ENCODE results near the gene TRPV5. TPM values are rescaled to one million over a fixed set of nuclear protein-coding genes. Genes with fewer than 3 reads are reported as not detected.
A peak's percentile ranks its signal among the peaks of the same experiment; 100 is the strongest.

TRPV5 gene
- total RNA-seq, 4 donors from 2014 or later: not detected

DNA sequence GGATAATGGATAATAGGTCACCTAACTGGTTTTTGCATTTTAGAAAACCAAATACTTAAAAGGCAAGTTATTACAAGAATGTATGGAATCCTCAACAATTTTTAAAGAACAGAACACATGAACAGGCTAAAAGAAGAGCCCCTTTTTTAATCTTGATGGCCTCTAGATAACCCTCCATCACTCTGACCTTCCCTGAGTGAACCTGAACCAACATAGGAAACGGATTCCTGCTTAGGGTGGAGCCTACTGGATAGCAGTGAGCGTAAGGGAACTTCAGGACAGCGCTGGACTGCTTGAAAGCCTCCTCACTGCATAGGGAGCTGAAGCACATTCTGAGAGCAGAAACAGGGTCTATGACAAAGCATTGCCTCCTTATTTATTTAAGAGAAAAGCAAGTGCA lies 20.5 kb downstream of the TRPV5 start:
- no peak for DNase-seq (ENCODE audit: low spot score)
- ATAC-seq (ENCODE audit: low FRiP score): no peak
- no peak for TF ChIP-seq CTCF (IDR thresholded peaks at IDR 0.05)

DNA sequence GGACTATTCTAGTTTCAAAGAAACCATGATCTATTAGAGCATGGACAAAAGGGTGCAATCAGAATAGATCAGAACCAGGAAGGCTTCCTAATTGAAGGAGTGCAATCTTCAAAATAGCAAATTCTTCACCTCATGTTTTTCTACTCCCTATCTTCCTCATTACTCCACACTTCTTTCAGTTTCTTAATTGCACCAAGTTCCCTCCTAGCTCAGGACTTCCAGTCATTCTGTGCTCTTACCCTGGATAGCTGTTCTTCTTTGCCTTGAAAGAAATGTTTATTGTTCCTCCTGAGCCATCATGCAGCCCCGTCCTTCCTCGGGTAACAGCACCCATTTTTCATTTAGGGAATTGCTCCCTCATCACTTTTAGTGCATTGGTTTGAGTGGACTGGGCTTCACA lies 23.1 kb downstream of the TRPV5 start:
- DNase-seq (ENCODE audit: low spot score) (no peak), ATAC-seq (ENCODE audit: low FRiP score) (no peak)

DNA sequence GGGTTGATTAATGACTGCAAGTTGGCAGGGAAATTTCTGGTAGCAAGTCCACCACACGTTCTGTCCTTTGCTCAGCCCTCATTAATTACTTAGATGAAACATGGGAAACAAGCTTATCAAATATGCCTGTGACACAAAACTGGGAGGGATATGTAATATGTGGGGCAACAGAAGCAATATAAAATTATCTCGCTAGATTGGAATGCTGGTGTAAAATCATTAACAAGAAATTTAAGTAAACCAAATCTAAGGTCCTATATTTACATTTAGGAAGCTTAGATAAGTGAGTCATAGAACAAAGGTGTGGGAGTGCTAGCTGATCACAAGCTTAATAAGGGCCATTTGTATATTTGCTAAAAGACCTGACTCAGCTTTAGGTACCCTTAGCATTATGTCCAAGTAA lies 23.5 kb downstream of the TRPV5 start:
- no peak for TF ChIP-seq CTCF (IDR thresholded peaks at IDR 0.05)
- DNase-seq (ENCODE audit: low spot score) (no peak), ATAC-seq (ENCODE audit: low FRiP score) (peak; percentile 55)

More for the DNA sequence above, 23.1 kb downstream of the TRPV5 start:
- no peak for TF ChIP-seq CTCF (IDR thresholded peaks at IDR 0.05)

DNA sequence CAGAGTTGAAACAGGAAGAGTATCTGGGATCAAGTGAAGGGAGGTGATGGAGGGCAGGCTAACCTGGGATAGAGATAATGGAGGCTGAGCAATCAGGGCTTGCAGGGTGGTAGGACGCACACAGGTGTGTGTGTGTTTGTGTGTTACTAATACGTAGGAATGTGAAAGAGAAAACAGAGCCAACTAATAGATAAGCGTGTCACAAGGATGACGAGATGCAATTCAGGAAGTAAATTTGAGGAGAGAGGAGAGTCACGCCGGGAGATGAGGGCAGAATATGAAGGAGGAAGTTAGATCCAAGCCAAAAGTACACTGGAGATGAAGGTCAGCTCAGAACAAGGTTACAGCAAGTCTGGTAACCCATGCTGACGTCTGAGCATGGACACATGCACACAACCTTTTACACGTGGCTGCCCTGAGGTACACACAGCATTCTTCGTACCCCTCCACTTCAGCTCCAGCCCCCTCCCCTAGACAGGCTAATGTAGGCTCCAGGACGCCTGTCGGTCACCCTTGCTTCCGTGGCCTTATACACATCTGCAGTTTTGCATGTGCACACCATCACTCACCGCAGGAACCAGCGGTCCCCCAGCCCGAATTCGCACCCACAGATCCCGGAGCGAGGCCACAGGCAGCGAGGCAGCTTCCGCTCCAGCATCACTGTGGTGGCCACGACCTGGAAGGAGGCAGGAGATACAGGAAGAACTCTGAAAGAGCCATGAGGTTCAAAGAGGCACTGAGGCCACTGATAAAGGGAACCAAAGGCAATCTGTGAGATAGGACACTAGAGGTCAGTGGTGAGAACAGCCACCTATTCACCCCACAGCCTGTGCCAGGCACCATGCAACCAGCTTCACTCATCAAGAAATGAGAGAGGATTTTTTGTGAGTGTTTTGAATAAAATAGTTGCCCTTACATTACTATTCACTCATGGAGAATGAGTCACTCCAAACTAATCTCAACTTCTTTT lies 24.3 kb downstream of the TRPV5 start:
- DNase-seq (ENCODE audit: low spot score) (no peak), ATAC-seq (ENCODE audit: low FRiP score) (peak; percentile 79)
- TF ChIP-seq CTCF (IDR thresholded peaks at IDR 0.05): no peak

- no peak for ATAC-seq (ENCODE audit: low FRiP score)
- TF ChIP-seq CTCF (IDR thresholded peaks at IDR 0.05): no peak
- no peak for DNase-seq (ENCODE audit: low spot score)
Measured at GRCh38 chr7:142908290-142908689, 25.3 kb downstream of the TRPV5 start.

DNA sequence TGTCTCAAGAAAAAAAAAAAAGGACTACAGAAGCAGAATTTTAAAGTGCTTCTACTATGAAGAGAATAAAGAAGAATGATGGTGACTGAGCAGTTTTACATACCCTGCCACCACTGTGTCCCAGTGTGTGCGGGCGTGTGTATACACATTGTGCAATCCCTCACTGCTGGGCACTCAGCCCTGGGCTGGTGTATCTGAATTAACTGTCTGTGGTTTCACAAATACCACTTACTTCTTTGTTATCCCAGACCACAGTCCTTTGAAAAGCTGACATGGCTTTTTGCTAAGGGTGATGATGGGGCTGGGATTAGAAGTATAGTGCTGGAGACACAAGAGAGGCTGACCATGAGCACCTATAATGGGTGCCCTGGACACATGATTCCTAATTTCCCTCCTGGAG lies 26.9 kb downstream of the TRPV5 start:
- no peak for DNase-seq (ENCODE audit: low spot score)
- TF ChIP-seq CTCF (IDR thresholded peaks at IDR 0.05): no peak
- no peak for ATAC-seq (ENCODE audit: low FRiP score)

GRCh38 chr7:142905759-142906158 lies 27.8 kb downstream of the TRPV5 start:
- TF ChIP-seq CTCF (IDR thresholded peaks at IDR 0.05): no peak
- no peak for ATAC-seq (ENCODE audit: low FRiP score)
- no peak for DNase-seq (ENCODE audit: low spot score)
